Pancreas (tissue), 10 donors: Measurements from ENCODE around the gene TCF19. TPM values are rescaled to one million over a fixed set of nuclear protein-coding genes. Genes with fewer than 3 reads are reported as not detected.

Source experiments
- ATAC-seq, 4 donors: fragments of 200-7000 bp; cut with Tn5 transposase; one replicate each; pipeline versions ENCODE4 v1.8.0 to v1.9.1; 2020; ENCODE audit warnings: mild to moderate bottlenecking in 4 of 4, moderate library complexity in 4 of 4
- DNase-seq, 6 donors: peaks; one replicate each; pipeline ENCODE4 v3.0.0-alpha.2; 2020
- FAIRE-seq: peaks from 2 replicates; lab custom pipeline; 2012; peaks lifted over from hg19 to GRCh38; lab: Jason Lieb, UNC
- H3K27ac ChIP-seq, 4 donors: fragments of 200-600 bp; sonication (generic); 1 replicate in 3 of 4; 2 replicates in 1 of 4; pipeline versions ENCODE4 v1.5.0 to v1.8.0; 2020
- H3K27me3 ChIP-seq, 4 donors: fragments of 200-600 bp; one replicate each; pipeline ENCODE4 v1.8.0; 2021
- H3K36me3 ChIP-seq, 3 donors: fragments of 200-600 bp; sonication (generic) in 1 of 3; one replicate each; pipeline versions ENCODE4 v1.5.0 to v1.8.0; 2020 to 2021
- H3K4me1 ChIP-seq, 3 donors: fragments of 200-600 bp; one replicate each; pipeline ENCODE4 v1.8.0; 2021
- H3K4me3 ChIP-seq, 4 donors: fragments of 200-600 bp; sonication (generic) in 2 of 4; one replicate each; pipeline versions ENCODE4 v1.5.0 to v1.8.0; 2020 to 2021
- H3K9me3 ChIP-seq, 4 donors: fragments of 200-600 bp; one replicate each; pipeline ENCODE4 v1.8.0; 2021
- CTCF ChIP-seq, 4 donors: fragments of 200-600 bp; sonication (generic) in 3 of 4; IDR thresholded peaks; one replicate each; pipeline versions ENCODE4 v1.5.0 to v1.8.0; 2021; ENCODE audit warnings: antibody characterized with exemption in 4 of 4
- whole genome bisulfite sequencing, 2 donors: extraction: QIAGEN DNeasy Blood & Tissue Kit; methylation state at CpG; one replicate each; pipeline ENCODE4 v1.1.7; 2013; 5-methylcytosine and 5-hydroxymethylcytosine counted together
- intact Hi-C, 3 donors: fragments of 100-400 bp; cut with DNase I; formaldehyde crosslinking; loops; one replicate each; pipeline versions ENCODE4 v1.11.1 to v1.14.2; 2022
- polyA plus RNA-seq, 2 donors: library from polyadenylated mRNA; stranded (reverse); fragments of 200-250 nt; gene quantifications; one replicate each; pipeline ENCODE4 v1.2.3, GENCODE V29; 2013
- total RNA-seq, 6 donors: library from RNA; stranded (reverse); fragmentation: NEBNext Ultra II Directional in 4 of 6; extraction: Animal tissue kit (Norgen Biotek cat#: 25700) in 4 of 6; gene quantifications; one replicate each; pipeline versions ENCODE4 v1.2.1 to v1.2.4, GENCODE V29; 2021 to 2023
- donor health status: healthy with polysubstance abuse.
- donor health status: DM: no; HTN: no; CAD: no; lungs with moderate emphysema.
- donor health status: DM: no; HTN: no; CAD: no.
- donor health status: control.
- donor health status: control.
- donor health status: Bipolar disorder and iron deficiency.
- donor health status: DM: yes; HTN: yes; CAD: no.
- donor health status: DM: no; HTN: no; CAD: no.
- donor health status: DM: no; HTN: no; CAD: no.
- donor health status: DM: yes; HTN: yes; CAD: no.

The TCF19 gene
- total and polyA plus RNA-seq, 8 donors = 0.83 to 3.4 (median 2.0) TPM

- Histone ChIP-seq H3K4me1 (no peaks in the 10 kb centered on the region), H3K27ac (no peak overlapping the region), H3K9me3 (no peaks in the 10 kb centered on the region), H3K27me3 (no peaks in the 10 kb centered on the region), H3K4me3 (no peak overlapping the region), H3K36me3 (peaks cover 0 to 4% (median 0%) of the 10 kb centered on the region in 3 donors)
- ATAC-seq (no peak), FAIRE-seq (no peak), DNase-seq (no peak)
- no peak for TF ChIP-seq CTCF (IDR thresholded peaks at IDR 0.05)
- intact Hi-C loops = no loop called here
- WGBS, 2 donors = 87 to 91% methylated on average over 6 of the region's 6 CpGs
Measured at GRCh38 chr6:31149827-31150447, 8.5 kb upstream of the TCF19 start.

GRCh38 chr6:31152781-31153180 lies 5.6 kb upstream of the TCF19 start:
- Histone ChIP-seq H3K4me3 (no peak overlapping the region), H3K4me1 (peaks cover 0 to 4% (median 0%) of the 10 kb centered on the region in 3 donors), H3K36me3 (peaks cover 0 to 4% (median 0%) of the 10 kb centered on the region in 3 donors), H3K27ac (no peak overlapping the region), H3K9me3 (no peaks in the 10 kb centered on the region), H3K27me3 (no peaks in the 10 kb centered on the region)
- DNase-seq (no peak), FAIRE-seq (no peak), ATAC-seq (no peak)
- intact Hi-C loops = no loop called here
- TF ChIP-seq CTCF (IDR thresholded peaks at IDR 0.05) = no peak
- 87 to 98% methylated on average over 7 of the region's 7 CpGs for WGBS, 2 donors

- no peak overlapping the region for H3K4me3 ChIP-seq
- FAIRE-seq (no peak), DNase-seq (no peak), ATAC-seq (no peak)
- no peak overlapping the region for H3K27ac ChIP-seq
- TF ChIP-seq CTCF (IDR thresholded peaks at IDR 0.05) = no peak
- H3K27me3 ChIP-seq = no peaks in the 10 kb centered on the region
- peaks cover 0 to 4% (median 0%) of the 10 kb centered on the region in 3 donors for H3K36me3 ChIP-seq
- intact Hi-C loops = no loop called here
- H3K4me1 ChIP-seq = peaks cover 0 to 9% (median 4%) of the 10 kb centered on the region in 3 donors
- H3K9me3 ChIP-seq = no peaks in the 10 kb centered on the region
- 96 to 97% methylated on average over 15 of the region's 15 CpGs for WGBS, 2 donors
Measured at GRCh38 chr6:31154436-31154835, 4.0 kb upstream of the TCF19 start.

- Histone ChIP-seq H3K36me3 (no peaks in the 10 kb centered on the region), H3K9me3 (no peaks in the 10 kb centered on the region), H3K4me1 (peaks cover 0 to 9% (median 4%) of the 10 kb centered on the region in 3 donors), H3K4me3 (no peak overlapping the region), H3K27me3 (no peaks in the 10 kb centered on the region), H3K27ac (no peak overlapping the region)
- no peak for DNase-seq
- no peak for FAIRE-seq
- TF ChIP-seq CTCF (IDR thresholded peaks at IDR 0.05) = no peak
- ATAC-seq = no peak
- WGBS, 2 donors = 91 to 93% methylated on average over 7 of the region's 7 CpGs
- intact Hi-C loops = no loop called here
Measured at GRCh38 chr6:31156641-31157040, 1.7 kb upstream of the TCF19 start.

- H3K36me3 ChIP-seq = no peaks in the 10 kb centered on the region
- H3K4me3 ChIP-seq = peak within 1 kb of the TSS; percentile 18 to 61 (median 48)
- H3K9me3 ChIP-seq = no peaks in the 10 kb centered on the region
- ATAC-seq = peak in 1 of 4 donors; percentile 45
- H3K27ac ChIP-seq = peak within 1 kb of the TSS; percentile 48 to 69 (median 56)
- no peak for DNase-seq
- no peaks in the 10 kb centered on the region for H3K27me3 ChIP-seq
- intact Hi-C loops = no loop called here
- no peak for FAIRE-seq
- no peak for TF ChIP-seq CTCF (IDR thresholded peaks at IDR 0.05)
- peaks cover 0 to 9% (median 4%) of the 10 kb centered on the region in 3 donors for H3K4me1 ChIP-seq
- 3 to 4% methylated on average over 14 of the region's 14 CpGs for WGBS, 2 donors
Measured at GRCh38 chr6:31157513-31158139, 763 bp upstream of the TCF19 start, which contains the start of gene CCHCR1. Gene CCHCR1 (minus strand): TSS chr6:31157802. CDS start chr6:31157600, 202 bp downstream.
